GM18867 (cell line): Measurements from ENCODE around the gene SNAI3.

Experiments
- ATAC-seq: cut with Tn5 transposase; IDR thresholded peaks from one replicate; pipeline ENCODE4 v1.9.1; 2021; ENCODE audit warnings: mild to moderate bottlenecking, moderate library complexity; ENCODE audit not compliant: unreplicated experiment

Gene SNAI3

GRCh38 chr16:88651989-88652761 lies 34.1 kb downstream of the SNAI3 start:
- no peak for ATAC-seq

DNA sequence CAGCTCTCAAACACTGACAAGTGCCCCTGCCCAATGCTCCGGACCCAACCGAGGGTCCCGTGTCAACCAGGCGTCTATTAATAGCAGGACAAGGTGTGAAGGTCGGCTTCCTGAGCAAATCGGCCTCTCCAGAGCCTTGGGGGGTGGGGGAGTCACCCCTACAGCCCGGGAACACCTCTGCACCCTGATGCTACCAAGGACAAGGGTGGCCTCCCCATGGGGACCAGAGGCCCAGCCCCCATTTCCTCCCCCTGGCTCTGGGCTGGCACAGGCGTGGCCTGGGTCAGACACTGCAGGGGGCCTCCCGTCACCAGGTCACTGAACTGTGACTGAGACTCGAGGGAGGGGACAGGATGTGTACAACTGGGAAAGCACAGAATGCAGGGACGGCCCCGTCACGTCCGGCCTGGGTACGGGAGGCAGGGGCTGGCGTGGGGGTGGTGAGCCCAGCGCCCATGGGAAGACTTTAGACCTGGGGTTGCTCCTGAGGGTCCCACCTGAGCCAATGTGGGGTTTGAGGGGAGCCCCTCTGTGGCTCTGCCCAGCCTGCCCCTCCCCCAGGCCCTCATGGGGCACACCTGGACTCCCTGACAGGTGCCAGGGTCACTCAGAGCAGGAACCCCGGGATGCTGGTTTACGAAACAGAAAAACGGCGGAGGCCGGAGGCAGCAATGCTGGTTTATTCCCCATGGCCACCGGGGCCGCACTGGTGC lies 34.9 kb downstream of the SNAI3 start:
- peak; percentile 69 for ATAC-seq

DNA sequence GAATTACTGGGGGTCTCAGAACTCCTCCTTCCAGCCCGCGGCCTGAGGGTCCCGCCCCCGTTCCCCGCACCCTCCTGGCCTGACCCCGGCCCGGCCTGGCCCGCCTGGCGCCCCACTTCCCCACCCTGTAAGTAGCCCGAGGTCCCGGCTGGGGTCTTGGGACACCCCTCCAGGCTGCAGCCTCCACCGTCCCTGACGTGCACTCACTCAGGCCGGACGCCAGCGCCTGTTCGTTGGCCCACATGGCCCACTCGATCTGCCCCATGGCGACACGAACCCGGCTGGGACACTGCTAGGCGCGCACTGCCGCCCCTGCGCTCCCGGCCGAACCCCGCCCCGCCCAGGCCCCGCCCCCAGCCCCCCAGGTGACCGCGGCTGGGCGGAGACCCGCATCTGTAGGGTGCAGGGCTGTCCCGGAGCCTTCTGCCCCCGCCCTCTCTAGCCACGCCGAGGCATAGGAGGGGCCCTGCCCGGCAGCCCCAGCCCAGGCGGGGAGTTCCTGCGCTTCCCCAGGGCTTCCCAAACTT lies 35.5 kb downstream of the SNAI3 start, which contains the start of gene CYBA:
TSS of gene CYBA (minus strand) at position 305 of the 527 bp plus-strand sequence. CDS start at position 265, 40 bp downstream.
- peak; percentile 69 for ATAC-seq

DNA sequence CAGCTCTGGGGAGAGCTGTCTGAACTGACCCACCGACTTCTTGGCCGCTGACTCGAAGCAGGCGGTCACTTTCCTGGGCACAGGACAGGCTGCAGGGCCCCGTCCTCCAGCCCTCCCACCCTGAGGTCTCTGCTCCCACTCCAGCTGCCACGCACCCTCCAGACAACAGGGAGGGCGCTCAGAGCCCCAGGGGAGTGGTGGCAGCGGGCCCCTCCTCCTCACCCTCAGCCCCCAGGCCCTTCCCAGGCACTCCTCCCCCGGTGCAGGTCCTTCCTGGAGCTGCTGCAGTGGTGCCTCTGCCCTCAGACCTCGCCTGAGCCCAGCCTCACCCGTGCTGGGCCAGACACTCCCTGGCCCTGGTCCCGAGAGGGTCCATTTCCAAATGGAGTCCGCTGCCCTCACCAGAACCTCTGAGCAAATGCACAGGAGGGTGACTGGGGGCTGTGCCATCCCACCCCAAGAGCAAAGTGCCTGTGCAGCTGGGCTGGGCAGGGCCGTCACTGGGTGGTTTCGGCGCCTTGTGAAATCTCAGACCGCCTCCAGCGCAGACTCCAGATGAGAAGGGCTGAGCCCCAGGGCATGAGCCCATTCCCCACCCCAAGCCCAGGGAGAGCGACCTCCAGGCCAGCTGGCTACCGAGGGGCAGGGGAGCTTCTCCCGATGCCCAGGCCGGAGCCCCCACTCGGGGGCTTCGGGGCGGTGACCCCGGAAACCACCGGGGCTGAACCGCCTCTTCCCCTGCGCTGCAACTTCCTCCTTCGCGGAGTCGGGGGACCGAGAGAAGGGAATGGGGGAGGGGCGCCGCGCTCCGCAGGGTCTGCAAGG lies 36.2 kb downstream of the SNAI3 start:
- peak; percentile 13 for ATAC-seq

DNA sequence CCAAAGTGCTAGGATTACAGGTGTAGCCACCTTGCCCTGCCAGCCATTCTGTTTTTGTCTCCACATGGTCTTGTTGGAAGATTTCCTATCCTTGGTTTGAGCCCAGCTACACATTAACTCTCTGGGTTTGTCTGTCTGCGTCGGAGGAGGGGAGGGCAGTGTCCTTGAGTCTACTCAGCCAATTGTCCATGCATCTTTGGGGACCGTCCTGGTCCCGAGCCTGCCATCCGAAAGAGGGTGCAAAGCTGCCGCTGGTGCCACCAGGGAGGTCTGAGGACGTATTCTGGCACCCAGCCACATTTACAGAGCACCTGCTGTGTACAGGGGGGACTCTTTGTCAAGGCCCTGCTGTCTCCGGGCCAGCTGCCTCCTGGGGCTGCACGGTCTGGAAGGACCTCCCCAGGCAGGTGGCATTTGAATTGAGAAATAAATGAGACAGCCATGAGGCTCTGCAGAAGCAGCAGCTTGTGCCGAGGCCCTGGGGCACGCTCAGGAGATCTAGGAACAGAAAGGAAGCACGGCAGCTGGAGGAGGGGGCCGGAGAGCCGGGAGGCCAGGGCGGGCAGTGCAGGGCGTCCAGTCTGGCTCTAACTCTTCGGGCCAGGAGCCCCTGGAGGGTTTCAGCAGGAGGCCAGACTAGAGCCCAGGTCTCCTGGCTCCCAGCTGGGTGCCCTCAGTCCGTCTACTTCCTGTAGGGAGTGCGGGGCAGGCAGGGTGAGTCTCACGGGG lies 36.9 kb downstream of the SNAI3 start:
- no peak for ATAC-seq

- ATAC-seq: no peak
These were observed 38.9 kb downstream of the SNAI3 start for GRCh38 chr16:88647178-88648070.

DNA sequence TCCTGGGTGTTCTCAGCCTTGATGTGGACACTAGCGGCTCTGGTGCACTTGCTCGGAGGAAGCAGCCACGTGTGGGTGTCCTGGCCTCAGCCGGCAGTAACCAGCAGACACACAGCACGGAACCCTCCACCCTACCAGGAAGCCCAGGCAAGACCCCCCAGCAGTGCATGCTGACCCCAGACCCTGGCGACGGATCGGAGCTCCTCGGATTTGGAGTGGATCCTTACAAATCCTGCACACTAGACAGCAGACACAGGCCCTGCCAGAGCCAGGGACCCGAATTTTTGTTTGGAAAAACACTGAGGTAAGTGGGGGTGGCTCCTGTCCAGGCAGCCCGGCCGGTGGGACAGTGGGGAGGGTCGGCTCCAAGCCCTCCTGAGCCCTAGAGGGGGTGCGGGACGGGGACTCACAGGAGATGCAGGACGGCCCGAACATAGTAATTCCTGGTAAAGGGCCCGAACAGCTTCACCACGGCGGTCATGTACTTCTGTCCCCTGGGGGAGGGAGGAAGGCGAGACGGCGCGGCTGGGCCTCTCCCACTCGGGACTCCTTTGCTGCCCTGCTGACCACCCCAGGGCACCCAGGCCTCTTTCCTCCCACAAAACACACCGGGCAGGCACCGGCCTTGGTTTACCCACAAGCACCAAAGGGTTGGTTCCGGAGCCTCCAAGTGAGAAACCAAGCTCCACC lies 39.8 kb downstream of the SNAI3 start:
- no peak for ATAC-seq

DNA sequence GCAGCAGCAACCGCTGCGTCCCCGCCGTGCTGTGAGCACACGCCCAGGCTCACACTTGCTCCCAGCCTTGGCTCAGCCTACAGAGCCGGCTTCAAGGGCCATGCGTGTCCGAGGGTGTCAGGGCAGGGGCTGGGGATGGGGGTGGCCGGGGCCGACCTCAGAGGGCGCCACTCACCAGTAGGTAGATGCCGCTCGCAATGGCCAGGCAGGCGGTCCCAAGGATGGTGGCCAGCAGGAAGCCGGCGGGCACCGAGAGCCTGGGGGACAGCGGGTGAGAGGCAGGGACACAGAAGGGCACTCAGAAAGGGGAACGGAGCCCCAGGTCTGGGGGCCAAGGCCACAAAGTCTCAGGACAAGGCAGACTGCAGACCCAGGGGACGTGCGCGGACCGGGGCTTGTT lies 40.4 kb downstream of the SNAI3 start:
- ATAC-seq: no peak

DNA sequence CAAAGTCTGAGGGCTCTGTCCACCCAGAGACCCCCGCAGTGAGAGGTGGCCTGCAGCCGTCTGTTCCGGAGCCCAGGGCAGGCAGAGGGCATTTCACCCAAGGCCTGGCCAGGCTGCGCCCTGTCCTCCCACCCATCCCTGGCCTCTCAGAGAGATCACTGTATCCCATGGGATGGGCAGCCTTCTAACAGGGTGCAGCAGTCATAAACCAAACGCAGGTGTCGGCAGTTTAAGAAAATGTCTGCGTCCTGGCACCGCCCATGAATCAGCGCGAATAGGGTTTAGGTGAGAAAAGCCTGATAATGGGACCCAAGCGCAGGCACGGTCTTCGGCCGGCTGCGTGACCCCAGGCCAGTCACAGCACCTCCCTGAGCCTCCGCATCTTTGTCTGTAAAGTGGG lies 40.9 kb downstream of the SNAI3 start:
- ATAC-seq: no peak

DNA sequence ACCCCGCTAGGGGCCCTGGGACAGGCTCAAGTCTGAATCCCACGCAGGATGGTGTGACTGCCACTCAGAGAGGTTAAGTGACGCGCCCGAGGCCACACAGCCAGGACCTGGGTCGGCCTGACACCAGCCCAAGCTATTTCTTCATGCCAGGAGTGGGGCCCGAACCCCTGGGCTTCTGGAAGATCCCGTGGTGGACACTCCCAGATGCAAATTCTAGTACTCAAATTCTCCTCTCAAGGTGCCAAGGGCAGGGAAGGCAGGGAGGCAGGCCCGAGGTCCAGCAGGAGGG lies 42.7 kb downstream of the SNAI3 start:
- ATAC-seq: no peak

- ATAC-seq: no peak
These were observed 43.2 kb downstream of the SNAI3 start for GRCh38 chr16:88642881-88643643.

DNA sequence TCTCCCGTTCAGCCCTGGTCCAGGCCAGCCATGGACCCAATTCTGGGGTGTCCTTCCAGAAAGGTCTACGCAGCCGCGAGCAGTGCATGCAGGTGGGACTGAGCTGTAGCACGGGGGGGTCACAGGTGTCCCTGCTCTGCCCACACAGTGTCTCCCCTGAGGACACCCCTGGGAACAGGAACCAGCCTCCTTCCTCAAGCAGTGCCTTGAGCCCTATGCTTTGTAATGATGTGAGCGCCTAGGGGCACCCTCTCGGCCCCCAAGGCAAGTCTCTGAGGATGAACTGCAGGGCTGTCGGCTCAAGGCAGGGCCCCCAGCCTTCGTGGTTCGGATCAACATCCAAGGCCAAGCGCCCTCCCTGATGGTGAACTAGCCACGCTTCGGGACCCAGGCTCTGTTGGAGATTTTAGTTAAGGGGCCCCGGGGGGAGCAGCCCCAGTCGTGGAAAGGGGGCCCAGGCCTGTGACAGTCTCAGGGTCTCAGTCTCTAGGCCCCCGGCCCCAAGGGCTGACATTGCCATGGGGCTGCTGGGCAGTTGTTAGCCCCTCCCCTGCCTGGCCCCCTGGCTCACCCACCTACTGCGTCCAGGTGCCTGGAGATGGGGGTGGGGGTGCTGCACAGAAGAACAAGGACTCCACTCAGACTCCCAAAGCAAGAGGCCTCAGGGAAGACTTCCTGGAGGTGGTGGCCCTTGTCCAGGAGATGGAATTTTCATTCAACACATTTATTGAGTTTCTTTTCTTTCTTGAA lies 45.6 kb downstream of the SNAI3 start:
- no peak for ATAC-seq

GRCh38 chr16:88640039-88640495 lies 46.2 kb downstream of the SNAI3 start:
- ATAC-seq: no peak

- no peak for ATAC-seq
These were observed 46.9 kb downstream of the SNAI3 start for GRCh38 chr16:88639231-88640038.

GRCh38 chr16:88638323-88639230 lies 47.7 kb downstream of the SNAI3 start, which contains the start of gene IL17C:
TSS of gene IL17C (plus strand) at chr16:88638572. CDS start at chr16:88638642, 70 bp downstream.
- no peak for ATAC-seq
